Aorta (tissue), 5 donors: ENCODE measurements around the gene ACTRT2. TPM values are rescaled to one million over a fixed set of nuclear protein-coding genes. Genes with fewer than 3 reads are reported as not detected.
A peak's percentile ranks its signal among the peaks of the same experiment; 100 is the strongest.

Source experiments
- ATAC-seq: fragments of 200-7000 bp; cut with Tn5 transposase; one replicate; pipeline ENCODE4 v1.9.1; 2022; ENCODE audit warnings: moderate library complexity; ENCODE audit not compliant: low FRiP score
- DNase-seq, 2 donors: peaks; one replicate each; pipeline ENCODE4 v3.0.0-alpha.2; 2020
- H3K27ac ChIP-seq, 2 donors: one replicate each; pipeline ENCODE4 v1.5.1; 2013; ENCODE audit warnings: low read length in 2 of 2, mild to moderate bottlenecking in 2 of 2, moderate library complexity in 2 of 2, control low read depth in 1 of 2, inconsistent platforms in 1 of 2, low read depth in 1 of 2
- H3K27me3 ChIP-seq, 2 donors: one replicate each; pipeline ENCODE4 v1.6.1; 2013; ENCODE audit warnings: control low read depth in 1 of 2, low read length in 1 of 2, mild to moderate bottlenecking in 1 of 2, moderate library complexity in 1 of 2; ENCODE audit not compliant: insufficient read depth in 2 of 2, control insufficient read depth in 1 of 2
- H3K36me3 ChIP-seq, 2 donors: one replicate each; pipeline ENCODE4 v1.6.1; 2013; ENCODE audit warnings: control low read depth in 1 of 2, low read length in 1 of 2, mild to moderate bottlenecking in 1 of 2; ENCODE audit not compliant: insufficient read depth in 2 of 2, control insufficient read depth in 1 of 2
- H3K4me1 ChIP-seq, 2 donors: one replicate each; pipeline ENCODE4 v1.6.1; 2013; ENCODE audit warnings: low read length in 2 of 2, control low read depth in 1 of 2, mild to moderate bottlenecking in 1 of 2, moderate library complexity in 1 of 2; ENCODE audit not compliant: insufficient read depth in 2 of 2, control insufficient read depth in 1 of 2
- H3K4me3 ChIP-seq, 2 donors: one replicate each; pipeline ENCODE4 v1.5.1; 2013; ENCODE audit warnings: low read length in 2 of 2, control low read depth in 1 of 2, mild to moderate bottlenecking in 1 of 2
- H3K9me3 ChIP-seq: one replicate; pipeline ENCODE4 v1.6.1; 2013; ENCODE audit warnings: mild to moderate bottlenecking, low read length; ENCODE audit not compliant: control insufficient read depth
- WGBS, 2 donors: extraction: QIAGEN DNeasy Blood & Tissue Kit; methylation state at CpG; one replicate each; pipeline ENCODE4 v1.1.7; 2013; 5-methylcytosine and 5-hydroxymethylcytosine counted together
- intact Hi-C, 2 donors: fragments of 100-400 bp; cut with DNase I; formaldehyde crosslinking; loops; one replicate each; pipeline versions ENCODE4 v1.14.2 to v1.15.0; 2022
- polyA plus RNA-seq, 2 donors: library from polyadenylated mRNA; stranded (reverse); fragments of 200-250 nt; gene quantifications; one replicate each; pipeline ENCODE4 v1.2.3, GENCODE V29; 2013
- total RNA-seq, 2 donors: library from RNA; stranded (reverse); fragmentation: NEBNext Ultra II Directional; extraction: Animal tissue kit (Norgen Biotek cat#: 25700); gene quantifications; one replicate each; pipeline ENCODE4 v1.2.1, GENCODE V29; 2021
- donor health status: healthy with polysubstance abuse.
- donor health status: Bipolar disorder and iron deficiency.
- donor health status: DM: no; HTN: no; CAD: no.
- donor health status: DM: no; HTN: no; CAD: no.
- donor health status: DM: yes; HTN: yes; CAD: no.

Gene ACTRT2
- total and polyA plus RNA-seq, 4 donors: not detected

DNA sequence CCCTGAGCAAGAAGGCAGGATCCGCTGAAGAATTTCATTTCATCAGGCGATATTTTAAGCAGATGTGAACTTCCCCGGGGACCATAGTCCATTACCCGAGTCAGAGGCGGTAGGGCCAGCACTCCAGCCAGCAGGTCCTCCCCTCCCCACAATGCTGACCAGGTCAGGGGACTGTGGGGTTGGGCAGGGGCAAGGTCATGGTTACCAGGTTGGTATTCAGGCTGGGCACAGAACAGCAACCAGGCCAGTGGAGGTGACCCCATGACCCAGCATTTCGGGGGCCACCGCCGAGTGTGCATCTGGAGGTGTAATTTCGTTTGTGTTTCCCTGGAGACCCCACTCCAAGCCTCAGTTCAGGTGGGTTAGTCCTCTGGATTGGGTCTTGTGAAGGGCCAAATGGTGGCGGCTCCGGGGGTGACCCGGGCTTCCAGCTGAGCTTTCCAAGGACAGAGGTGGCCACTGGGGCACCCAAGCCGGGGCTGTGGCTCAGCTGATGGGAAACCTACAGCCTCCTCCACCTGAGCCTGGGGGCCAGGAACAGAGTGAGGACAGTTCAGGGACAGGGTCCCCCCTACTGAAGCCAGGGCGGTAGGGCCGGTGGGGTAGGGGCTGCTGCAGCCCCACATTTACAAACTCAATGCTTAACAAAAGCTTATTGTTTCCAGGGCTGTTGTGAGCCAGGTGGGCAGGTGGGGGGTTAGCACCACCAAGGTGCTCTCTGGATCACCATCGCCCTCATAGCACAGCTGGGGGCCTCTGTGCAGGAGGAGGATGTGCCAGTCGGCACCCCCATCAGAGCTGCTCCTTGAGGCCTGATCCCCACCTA, 50.5 kb downstream of the ACTRT2 start:
- no peaks in the 10 kb centered on the region for H3K36me3 ChIP-seq
- no peak for ATAC-seq
- intact Hi-C loops: loop anchor here (2.0 to 5.0 kb wide), 2 partner anchors 55 to 116 kb away; no protein-coding TSS in a partner anchor
- H3K27ac ChIP-seq: peak overlapping the region; percentile 98 to 99
- H3K27me3 ChIP-seq: no peaks in the 10 kb centered on the region
- H3K4me1 ChIP-seq: no peaks in the 10 kb centered on the region
- no peaks in the 10 kb centered on the region for H3K9me3 ChIP-seq
- WGBS, 2 donors: 6 to 8% methylated on average over 17 of the region's 17 CpGs
- DNase-seq: peak; percentile 48 to 71
- H3K4me3 ChIP-seq: peak overlapping the region; percentile 90 to 94

Other genes starting within 250 kb of the ACTRT2 start
- 1 to 10 TPM in 1 of 2 donors, under 1 TPM in 1; 0.55 to 1.3 TPM for gene TTC34, start 219.8 kb upstream of the ACTRT2 start, total RNA-seq
- under 1 TPM in 1 of 2 donors, not detected in 1; 0.95 TPM for gene TTC34, start 219.8 kb upstream of the ACTRT2 start, polyA plus RNA-seq
- gene PRDM16, start 47.7 kb downstream of the ACTRT2 start, total RNA-seq: 10 to 100 TPM; 61.9 to 80.7 TPM
- gene PRDM16, start 47.7 kb downstream of the ACTRT2 start, polyA plus RNA-seq: 10 to 100 TPM in 1 of 2 donors, 1 to 10 TPM in 1; 5.0 to 21.1 TPM